ENCODE data around the gene NPHP4. TPM values are rescaled to one million over a fixed set of nuclear protein-coding genes. Genes with fewer than 3 reads are reported as not detected.
A peak's percentile ranks its signal among the peaks of the same experiment; 100 is the strongest.

The NPHP4 gene
- total and polyA plus RNA-seq, 9 of the 15 experiments (the other 6 are each of a cell fraction or from before 2014, with no cell fraction given), result 0.52 to 26.2 (median 6.7) TPM

DNA sequence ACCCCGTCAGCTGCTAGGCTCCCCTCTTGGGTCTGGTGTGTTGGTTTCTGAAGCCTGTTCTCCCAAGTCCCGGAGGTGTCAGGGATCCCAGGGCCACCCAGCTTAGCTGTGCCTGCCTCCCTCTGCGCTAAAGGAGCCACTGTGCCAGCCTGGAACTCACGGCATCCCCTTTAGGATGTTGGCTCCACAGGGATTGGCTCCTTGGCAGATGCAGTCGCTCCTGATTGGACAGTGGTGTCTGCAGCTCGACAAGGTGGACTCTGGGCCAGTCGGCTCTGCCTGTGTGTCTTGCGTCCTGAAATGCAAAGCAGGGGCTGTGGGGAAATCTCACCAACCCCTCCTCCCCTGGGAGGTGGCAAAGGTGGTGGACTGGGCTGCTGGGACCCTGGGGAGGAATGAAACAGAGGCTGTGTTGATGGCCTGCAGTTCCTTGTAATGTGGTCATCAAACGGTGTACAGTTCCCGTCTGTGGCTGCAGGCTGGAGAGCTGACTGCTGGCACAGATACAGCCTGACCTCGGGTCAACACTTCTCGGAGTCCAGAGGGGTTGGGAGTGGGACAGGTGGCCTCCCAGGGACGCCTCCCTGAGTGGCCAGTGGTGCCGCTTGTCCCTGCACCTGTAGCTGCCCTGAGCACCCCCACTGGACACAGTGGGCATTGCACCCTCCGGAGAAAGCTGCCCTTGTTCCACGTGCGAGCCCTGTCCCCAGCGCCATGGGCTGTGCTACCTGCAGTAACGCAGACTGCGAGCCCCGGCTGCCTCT, 41.9 kb upstream of the NPHP4 start:
- peak overlapping the region in 1 of 2 experiments; percentile 59; a peak in 2 of 4 replicates for H3K9ac ChIP-seq (ENCODE audit: insufficient read depth in 1 of 2, low read depth in 2 of 2, low read length in 2 of 2)
- ChIA-PET POLR2A (interaction anchor here (0.6 to 1.8 kb wide), 10 partner anchors 10 to 250 kb away, joined by 3 to 12 read pairs (median 3); partner anchors contain the start of gene KCNAB2), CTCF (ENCODE audit: low intra/inter-chr PET ratio) (no interaction called here)
- in situ Hi-C loops (cut with MboI), result no loop called here
- H3K36me3 ChIP-seq (ENCODE audit: control insufficient read depth, insufficient read depth, low read length), result no peaks in the 10 kb centered on the region
- H3K4me3 ChIP-seq, result no peak overlapping the region
- H3K4me1 ChIP-seq (replicated peaks in 1 of 2; ENCODE audit: control insufficient read depth in 2 of 2, insufficient read depth in 2 of 2, low read length in 2 of 2), result peaks cover 0 to 22% of the 10 kb centered on the region in 2 experiments; a peak in 2 of 5 replicates
- H3K9me3 ChIP-seq (replicated peaks; ENCODE audit: control insufficient read depth, insufficient read depth, low read depth, low read length), result no peaks in the 10 kb centered on the region
- H3K27ac ChIP-seq (ENCODE audit: extremely low read depth, low read depth, low read length), result no peak overlapping the region
- H3K4me2 ChIP-seq (ENCODE audit: insufficient read depth, low read length), result peak overlapping the region; percentile 9; the same call in 1 of the 2 replicates
- peaks cover 0 to 7% of the 10 kb centered on the region in 2 experiments; a peak in 2 of 5 replicates for H3K27me3 ChIP-seq (ENCODE audit: control insufficient read depth in 2 of 2, insufficient read depth in 2 of 2, low read length in 2 of 2)
- H4K20me1 ChIP-seq (replicated peaks; ENCODE audit: control insufficient read depth, insufficient read depth, low read length), result peaks cover 49% of the 10 kb centered on the region
- 8% methylated on average over 21 of the region's 21 CpGs for WGBS (ENCODE audit: insufficient coverage, low coverage, missing lambda C conversion rate)
- DNase-seq (ENCODE audit: extremely low read depth in 1 of 4, low spot score in 3 of 4) (peak; percentile 78 to 86 (median 84)), ATAC-seq (peak; percentile 97), FAIRE-seq (peak; percentile 81)
- BruUV-seq (replicated peaks), result no TSS peak
- no peak overlapping the region for H2AFZ ChIP-seq (ENCODE audit: low read depth, low read length)
- intact Hi-C loops (cut with micrococcal nuclease), result no loop called here
- no peaks in the 10 kb centered on the region for H3K9me1 ChIP-seq (ENCODE audit: control insufficient read depth, insufficient read depth, low read length)
- no peaks in the 10 kb centered on the region for H3K79me2 ChIP-seq (ENCODE audit: control insufficient read depth, insufficient read depth, low read length)
- TF ChIP-seq, protein P1, sequence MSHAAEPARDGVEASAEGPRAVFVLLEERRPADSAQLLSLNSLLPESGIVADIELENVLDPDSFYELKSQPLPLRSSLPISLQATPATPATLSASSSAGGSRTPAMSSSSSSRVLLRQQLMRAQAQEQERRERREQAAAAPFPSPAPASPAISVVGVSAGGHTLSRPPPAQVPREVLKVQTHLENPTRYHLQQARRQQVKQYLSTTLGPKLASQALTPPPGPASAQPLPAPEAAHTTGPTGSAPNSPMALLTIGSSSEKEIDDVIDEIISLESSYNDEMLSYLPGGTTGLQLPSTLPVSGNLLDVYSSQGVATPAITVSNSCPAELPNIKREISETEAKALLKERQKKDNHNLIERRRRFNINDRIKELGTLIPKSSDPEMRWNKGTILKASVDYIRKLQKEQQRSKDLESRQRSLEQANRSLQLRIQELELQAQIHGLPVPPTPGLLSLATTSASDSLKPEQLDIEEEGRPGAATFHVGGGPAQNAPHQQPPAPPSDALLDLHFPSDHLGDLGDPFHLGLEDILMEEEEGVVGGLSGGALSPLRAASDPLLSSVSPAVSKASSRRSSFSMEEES (CRISPR knock-in tag; IDR thresholded peaks at IDR 0.05), result no peak
- TF ChIP-seq ZNF121 (CRISPR knock-in tag; conservative IDR thresholded peaks at IDR 0.05) (no peak), TARDBP (IDR thresholded peaks at IDR 0.05) (no peak), CTBP1 (IDR thresholded peaks at IDR 0.05; ENCODE audit: borderline replicate concordance) (peak; percentile 24; the same call in 1 of the 2 replicates), SP1 (CRISPR knock-in tag; IDR thresholded peaks at IDR 0.05) (no peak), ZNF133 (CRISPR knock-in tag; IDR thresholded peaks at IDR 0.05) (no peak), ELF2 (CRISPR knock-in tag; IDR thresholded peaks at IDR 0.05) (no peak), GATAD2B (IDR thresholded peaks at IDR 0.05; ENCODE audit: borderline replicate concordance) (no peak)
- TF ChIP-seq, protein P2, sequence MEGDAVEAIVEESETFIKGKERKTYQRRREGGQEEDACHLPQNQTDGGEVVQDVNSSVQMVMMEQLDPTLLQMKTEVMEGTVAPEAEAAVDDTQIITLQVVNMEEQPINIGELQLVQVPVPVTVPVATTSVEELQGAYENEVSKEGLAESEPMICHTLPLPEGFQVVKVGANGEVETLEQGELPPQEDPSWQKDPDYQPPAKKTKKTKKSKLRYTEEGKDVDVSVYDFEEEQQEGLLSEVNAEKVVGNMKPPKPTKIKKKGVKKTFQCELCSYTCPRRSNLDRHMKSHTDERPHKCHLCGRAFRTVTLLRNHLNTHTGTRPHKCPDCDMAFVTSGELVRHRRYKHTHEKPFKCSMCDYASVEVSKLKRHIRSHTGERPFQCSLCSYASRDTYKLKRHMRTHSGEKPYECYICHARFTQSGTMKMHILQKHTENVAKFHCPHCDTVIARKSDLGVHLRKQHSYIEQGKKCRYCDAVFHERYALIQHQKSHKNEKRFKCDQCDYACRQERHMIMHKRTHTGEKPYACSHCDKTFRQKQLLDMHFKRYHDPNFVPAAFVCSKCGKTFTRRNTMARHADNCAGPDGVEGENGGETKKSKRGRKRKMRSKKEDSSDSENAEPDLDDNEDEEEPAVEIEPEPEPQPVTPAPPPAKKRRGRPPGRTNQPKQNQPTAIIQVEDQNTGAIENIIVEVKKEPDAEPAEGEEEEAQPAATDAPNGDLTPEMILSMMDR (IDR thresholded peaks at IDR 0.05 in 2 of 3, conservative IDR thresholded peaks at IDR 0.05 in 1 of 3; ENCODE audit: insufficient read depth in 2 of 3, low read depth in 1 of 3, low read length in 3 of 3), result peak; percentile 84 to 95 (median 87)
- TF ChIP-seq, protein P3, sequence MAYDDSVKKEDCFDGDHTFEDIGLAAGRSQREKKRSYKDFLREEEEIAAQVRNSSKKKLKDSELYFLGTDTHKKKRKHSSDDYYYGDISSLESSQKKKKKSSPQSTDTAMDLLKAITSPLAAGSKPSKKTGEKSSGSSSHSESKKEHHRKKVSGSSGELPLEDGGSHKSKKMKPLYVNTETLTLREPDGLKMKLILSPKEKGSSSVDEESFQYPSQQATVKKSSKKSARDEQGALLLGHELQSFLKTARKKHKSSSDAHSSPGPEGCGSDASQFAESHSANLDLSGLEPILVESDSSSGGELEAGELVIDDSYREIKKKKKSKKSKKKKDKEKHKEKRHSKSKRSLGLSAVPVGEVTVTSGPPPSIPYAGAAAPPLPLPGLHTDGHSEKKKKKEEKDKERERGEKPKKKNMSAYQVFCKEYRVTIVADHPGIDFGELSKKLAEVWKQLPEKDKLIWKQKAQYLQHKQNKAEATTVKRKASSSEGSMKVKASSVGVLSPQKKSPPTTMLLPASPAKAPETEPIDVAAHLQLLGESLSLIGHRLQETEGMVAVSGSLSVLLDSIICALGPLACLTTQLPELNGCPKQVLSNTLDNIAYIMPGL (CRISPR knock-in tag; IDR thresholded peaks at IDR 0.05), result no peak
- TF ChIP-seq, protein P4, sequence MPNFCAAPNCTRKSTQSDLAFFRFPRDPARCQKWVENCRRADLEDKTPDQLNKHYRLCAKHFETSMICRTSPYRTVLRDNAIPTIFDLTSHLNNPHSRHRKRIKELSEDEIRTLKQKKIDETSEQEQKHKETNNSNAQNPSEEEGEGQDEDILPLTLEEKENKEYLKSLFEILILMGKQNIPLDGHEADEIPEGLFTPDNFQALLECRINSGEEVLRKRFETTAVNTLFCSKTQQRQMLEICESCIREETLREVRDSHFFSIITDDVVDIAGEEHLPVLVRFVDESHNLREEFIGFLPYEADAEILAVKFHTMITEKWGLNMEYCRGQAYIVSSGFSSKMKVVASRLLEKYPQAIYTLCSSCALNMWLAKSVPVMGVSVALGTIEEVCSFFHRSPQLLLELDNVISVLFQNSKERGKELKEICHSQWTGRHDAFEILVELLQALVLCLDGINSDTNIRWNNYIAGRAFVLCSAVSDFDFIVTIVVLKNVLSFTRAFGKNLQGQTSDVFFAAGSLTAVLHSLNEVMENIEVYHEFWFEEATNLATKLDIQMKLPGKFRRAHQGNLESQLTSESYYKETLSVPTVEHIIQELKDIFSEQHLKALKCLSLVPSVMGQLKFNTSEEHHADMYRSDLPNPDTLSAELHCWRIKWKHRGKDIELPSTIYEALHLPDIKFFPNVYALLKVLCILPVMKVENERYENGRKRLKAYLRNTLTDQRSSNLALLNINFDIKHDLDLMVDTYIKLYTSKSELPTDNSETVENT (CRISPR knock-in tag; IDR thresholded peaks at IDR 0.05), result no peak
